Hepatocyte (in vitro differentiated cells): ENCODE measurements around the gene PICK1. TPM values are rescaled to one million over a fixed set of nuclear protein-coding genes. Genes with fewer than 3 reads are reported as not detected.

Experiments
- DNase-seq: peaks from one replicate; pipeline ENCODE4 v3.0.0-alpha.2; 2016; ENCODE audit warnings: low spot score
- H2AFZ ChIP-seq: fragments of 200-600 bp; sonication (generic); 2 replicates; pipeline ENCODE4 v1.6.0; 2016; ENCODE audit warnings: antibody characterized with exemption, mild to moderate bottlenecking
- H3K27ac ChIP-seq: fragments of 200-600 bp; sonication (generic); 2 replicates; pipeline ENCODE4 v1.5.1; 2016; ENCODE audit warnings: mild to moderate bottlenecking
- H3K27me3 ChIP-seq: fragments of 200-600 bp; sonication (generic); 2 replicates; pipeline ENCODE4 v1.6.1; 2016
- H3K36me3 ChIP-seq: fragments of 200-600 bp; sonication (generic); replicated peaks from 2 replicates; pipeline ENCODE4 v1.5.1; 2016; ENCODE audit warnings: low read depth; ENCODE audit not compliant: insufficient read depth
- H3K4me1 ChIP-seq: fragments of 200-600 bp; sonication (generic); 2 replicates; pipeline ENCODE4 v1.5.1; 2016; ENCODE audit warnings: mild to moderate bottlenecking, moderate library complexity; ENCODE audit not compliant: insufficient read depth
- H3K4me2 ChIP-seq: fragments of 200-600 bp; sonication (generic); 2 replicates; pipeline ENCODE4 v1.6.0; 2016
- H3K4me3 ChIP-seq: fragments of 200-600 bp; sonication (generic); 2 replicates; pipeline ENCODE4 v1.5.1; 2016; ENCODE audit warnings: mild to moderate bottlenecking
- H3K79me2 ChIP-seq: fragments of 200-600 bp; sonication (generic); 2 replicates; pipeline ENCODE4 v1.6.0; 2017; ENCODE audit warnings: mild to moderate bottlenecking
- H3K9me2 ChIP-seq: fragments of 200-600 bp; sonication (generic); replicated peaks from 2 replicates; pipeline ENCODE4 v1.6.0; 2017; ENCODE audit warnings: mild to moderate bottlenecking; ENCODE audit not compliant: insufficient read depth
- H3K9me3 ChIP-seq: fragments of 200-600 bp; sonication (generic); 2 replicates; pipeline ENCODE4 v1.5.1; 2016; ENCODE audit warnings: low read depth, mild to moderate bottlenecking
- H4K20me1 ChIP-seq: fragments of 200-600 bp; sonication (generic); 2 replicates; pipeline ENCODE4 v1.6.0; 2016; ENCODE audit warnings: mild to moderate bottlenecking; ENCODE audit not compliant: insufficient read depth, poor library complexity, severe bottlenecking
- EZH2 ChIP-seq: fragments of 200-600 bp; sonication (generic); IDR thresholded peaks from 2 replicates; pipeline ENCODE4 v1.6.1; 2016; ENCODE audit warnings: antibody characterized with exemption, mild to moderate bottlenecking, borderline replicate concordance
- EZH2phosphoT487 ChIP-seq: fragments of 200-600 bp; sonication (generic); IDR thresholded peaks from one replicate; pipeline ENCODE4 v1.6.1; 2018; ENCODE audit warnings: antibody characterized with exemption, mild to moderate bottlenecking, low read depth, moderate library complexity; ENCODE audit not compliant: unreplicated experiment, severe bottlenecking
- WGBS: methylation state at CpG from one replicate; pipeline ENCODE4 v1.1.6; 2016; ENCODE audit warnings: low lambda C conversion rate; ENCODE audit errors: missing lambda C conversion rate; 5-methylcytosine and 5-hydroxymethylcytosine counted together
- polyA plus RNA-seq: library from polyadenylated mRNA; unstranded; fragments of >200 nt; fragmentation: Nextera tagmentation; extraction: Ambion mirVana; gene quantifications from 2 replicates; pipeline ENCODE4 v1.2.1, GENCODE V29; 2016
- total RNA-seq: library from RNA; depleted of rRNA; stranded (reverse); fragments of >200 nt; gene quantifications from 2 replicates; pipeline ENCODE4 v1.2.3, GENCODE V29; 2014
- TF ChIP-seq, protein P1 (sequence below): fragments of 200-600 bp; sonication (generic); IDR thresholded peaks from 2 replicates; pipeline ENCODE4 v1.5.1; 2016; ENCODE audit warnings: antibody characterized with exemption, mild to moderate bottlenecking; ENCODE audit not compliant: poor library complexity

PICK1 gene
- total and polyA plus RNA-seq, 2 experiments from 2014 or later: 26.2 to 43.1 TPM

DNA sequence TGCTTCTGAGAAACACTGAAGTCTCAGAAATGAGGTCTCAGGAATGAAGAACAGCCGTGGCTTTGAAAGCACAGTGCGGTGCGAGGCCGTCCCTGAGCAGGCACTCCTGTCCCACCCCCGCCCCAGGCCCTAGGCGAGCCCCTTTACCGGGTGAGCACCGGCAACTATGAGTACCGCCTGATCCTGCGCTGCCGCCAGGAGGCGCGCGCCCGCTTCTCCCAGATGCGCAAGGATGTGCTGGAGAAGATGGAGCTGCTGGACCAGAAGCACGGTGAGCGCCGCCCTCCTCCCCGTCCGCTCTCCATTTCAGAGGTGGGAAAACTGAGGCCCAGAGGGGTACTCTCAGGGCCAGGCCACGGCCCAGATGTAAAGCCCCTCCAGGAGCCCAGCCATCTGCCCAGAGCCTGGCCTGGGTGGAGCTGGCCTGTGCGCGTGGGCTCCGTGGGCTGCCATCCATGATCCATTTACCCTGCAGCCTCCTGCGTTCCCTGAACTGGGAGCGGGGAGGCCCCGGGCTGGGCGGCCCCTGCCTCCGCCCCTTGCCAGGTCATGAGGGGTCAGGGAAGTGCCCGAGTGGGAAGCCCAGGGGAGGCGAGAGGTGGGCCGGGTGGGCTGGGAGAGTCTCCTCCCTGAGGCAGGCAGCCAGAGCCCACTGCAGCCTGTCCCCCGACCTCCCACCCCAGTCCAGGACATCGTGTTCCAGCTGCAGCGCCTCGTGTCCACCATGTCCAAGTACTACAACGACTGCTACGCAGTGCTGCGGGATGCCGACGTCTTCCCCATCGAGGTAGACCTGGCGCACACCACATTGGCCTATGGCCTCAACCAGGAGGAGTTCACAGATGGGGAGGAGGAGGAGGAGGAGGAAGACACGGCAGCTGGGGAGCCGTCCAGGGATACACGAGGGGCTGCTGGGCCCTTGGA, 17.2 kb downstream of the PICK1 start:
- H3K4me3 ChIP-seq: no peak overlapping the region
- peaks cover 5% of the 10 kb centered on the region for H3K4me1 ChIP-seq
- H3K4me2 ChIP-seq: no peak overlapping the region
- no peaks in the 10 kb centered on the region for H4K20me1 ChIP-seq
- no peaks in the 10 kb centered on the region for H3K9me3 ChIP-seq
- no peaks in the 10 kb centered on the region for H3K79me2 ChIP-seq
- no peaks in the 10 kb centered on the region for H3K27me3 ChIP-seq
- no peak overlapping the region for H3K27ac ChIP-seq
- no peaks in the 10 kb centered on the region for H3K9me2 ChIP-seq
- no peaks in the 10 kb centered on the region for H3K36me3 ChIP-seq
- DNase-seq: no peak
- no peak overlapping the region for H2AFZ ChIP-seq
- 89% methylated on average over 41 of the region's 47 CpGs for WGBS
- no peak for TF ChIP-seq EZH2phosphoT487
- no peak for TF ChIP-seq EZH2
- TF ChIP-seq, protein P1, sequence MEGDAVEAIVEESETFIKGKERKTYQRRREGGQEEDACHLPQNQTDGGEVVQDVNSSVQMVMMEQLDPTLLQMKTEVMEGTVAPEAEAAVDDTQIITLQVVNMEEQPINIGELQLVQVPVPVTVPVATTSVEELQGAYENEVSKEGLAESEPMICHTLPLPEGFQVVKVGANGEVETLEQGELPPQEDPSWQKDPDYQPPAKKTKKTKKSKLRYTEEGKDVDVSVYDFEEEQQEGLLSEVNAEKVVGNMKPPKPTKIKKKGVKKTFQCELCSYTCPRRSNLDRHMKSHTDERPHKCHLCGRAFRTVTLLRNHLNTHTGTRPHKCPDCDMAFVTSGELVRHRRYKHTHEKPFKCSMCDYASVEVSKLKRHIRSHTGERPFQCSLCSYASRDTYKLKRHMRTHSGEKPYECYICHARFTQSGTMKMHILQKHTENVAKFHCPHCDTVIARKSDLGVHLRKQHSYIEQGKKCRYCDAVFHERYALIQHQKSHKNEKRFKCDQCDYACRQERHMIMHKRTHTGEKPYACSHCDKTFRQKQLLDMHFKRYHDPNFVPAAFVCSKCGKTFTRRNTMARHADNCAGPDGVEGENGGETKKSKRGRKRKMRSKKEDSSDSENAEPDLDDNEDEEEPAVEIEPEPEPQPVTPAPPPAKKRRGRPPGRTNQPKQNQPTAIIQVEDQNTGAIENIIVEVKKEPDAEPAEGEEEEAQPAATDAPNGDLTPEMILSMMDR: peak; percentile 23

- H3K9me2 ChIP-seq: no peaks in the 10 kb centered on the region
- H3K27me3 ChIP-seq: no peaks in the 10 kb centered on the region
- TF ChIP-seq EZH2 (no peak), EZH2phosphoT487 (no peak)
- TF ChIP-seq, protein P1: no peak
- WGBS: 89% methylated on average over 23 of the region's 32 CpGs
- no peaks in the 10 kb centered on the region for H3K36me3 ChIP-seq
- no peaks in the 10 kb centered on the region for H3K9me3 ChIP-seq
- no peak overlapping the region for H3K4me2 ChIP-seq
- H3K27ac ChIP-seq: no peak overlapping the region
- no peak for DNase-seq
- H3K4me1 ChIP-seq: no peaks in the 10 kb centered on the region
- H3K4me3 ChIP-seq: no peak overlapping the region
- no peak overlapping the region for H2AFZ ChIP-seq
- no peaks in the 10 kb centered on the region for H4K20me1 ChIP-seq
- H3K79me2 ChIP-seq: no peaks in the 10 kb centered on the region
Measured at GRCh38 chr22:38075105-38075825, 18.1 kb downstream of the PICK1 start.

- TF ChIP-seq EZH2 (no peak), EZH2phosphoT487 (no peak)
- TF ChIP-seq, protein P1: no peak
Measured at GRCh38 chr22:38075961-38076360, 18.8 kb downstream of the PICK1 start.

More at GRCh38 chr22:38075961-38076360, 18.8 kb downstream of the PICK1 start:
- Histone ChIP-seq H4K20me1 (no peaks in the 10 kb centered on the region), H3K4me3 (no peak overlapping the region), H3K9me3 (no peaks in the 10 kb centered on the region), H3K36me3 (no peaks in the 10 kb centered on the region), H2AFZ (no peak overlapping the region), H3K27me3 (no peaks in the 10 kb centered on the region), H3K9me2 (no peaks in the 10 kb centered on the region), H3K79me2 (no peaks in the 10 kb centered on the region), H3K4me1 (peaks cover 3% of the 10 kb centered on the region), H3K4me2 (no peak overlapping the region), H3K27ac (no peak overlapping the region)
- no peak for DNase-seq
- WGBS: 80% methylated on average over 13 of the region's 13 CpGs
